ENCODE data around the gene IQGAP3. TPM values are rescaled to one million over a fixed set of nuclear protein-coding genes. Genes with fewer than 3 reads are reported as not detected.

The IQGAP3 gene
- total RNA-seq, 2 experiments from 2014 or later, result not detected

- H3K36me3 Mint-ChIP-seq (ENCODE audit: low read depth), result peaks cover 52% of the 10 kb centered on the region
- CTCF ChIA-PET, result interaction anchor here (4.3 kb wide), 1 partner anchor 9 kb away, joined by 17 read pairs; the partner anchor contains the start of gene MEF2D
These were observed 79.7 kb downstream of the IQGAP3 start for GRCh38 chr1:156492591-156493080.

GRCh38 chr1:156492013-156492590 lies 80.3 kb downstream of the IQGAP3 start:
- peaks cover 100% of the 10 kb centered on the region for H3K4me1 ChIP-seq (ENCODE audit: insufficient read depth, low read length)
- no peaks in the 10 kb centered on the region for H3K9me3 ChIP-seq (ENCODE audit: control insufficient read depth in 1 of 2, insufficient read depth in 1 of 2, low read length in 2 of 2)
- H3K4me3 ChIP-seq (ENCODE audit: low read length), result no peak overlapping the region
- no peak for TF ChIP-seq CTCF (IDR thresholded peaks at IDR 0.05)
- no peaks in the 10 kb centered on the region for H3K9me3 Mint-ChIP-seq
- H3K4me1 Mint-ChIP-seq (ENCODE audit: low read depth), result peaks cover 100% of the 10 kb centered on the region
- peaks cover 34% of the 10 kb centered on the region for H3K36me3 ChIP-seq (ENCODE audit: insufficient read depth, low read length)
- POLR2A ChIA-PET, result interaction anchor here (0.7 to 5.8 kb wide), 3 partner anchors 9 to 13 kb away, joined by 4 to 75 read pairs (median 36); partner anchors contain the start of gene MEF2D
- peak overlapping the region; percentile 82 for H3K4me3 Mint-ChIP-seq
- DNase-seq (no peak), ATAC-seq (ENCODE audit: poor library complexity) (no peak)
- no peaks in the 10 kb centered on the region for H3K27me3 ChIP-seq (ENCODE audit: control insufficient read depth in 1 of 2, insufficient read depth in 2 of 2, low read length in 2 of 2)
- H3K27ac Mint-ChIP-seq, result peak overlapping the region; percentile 90
- H3K27ac ChIP-seq (ENCODE audit: low read depth in 1 of 2, low read length in 2 of 2), result peak overlapping the region; percentile 14 to 51
- peaks cover 51% of the 10 kb centered on the region for H3K36me3 Mint-ChIP-seq (ENCODE audit: low read depth)
- H3K27me3 Mint-ChIP-seq, result no peaks in the 10 kb centered on the region
- intact Hi-C loops (cut with DNase I, micrococcal nuclease), result no loop called here
- CTCF ChIA-PET, result interaction anchor here (3.8 to 4.3 kb wide), 2 partner anchors 9 to 12 kb away, joined by 17 to 23 read pairs; partner anchors contain the start of gene MEF2D

More at GRCh38 chr1:156492591-156493080, 79.7 kb downstream of the IQGAP3 start:
- Histone ChIP-seq H3K4me1 (ENCODE audit: insufficient read depth, low read length) (peaks cover 100% of the 10 kb centered on the region), H3K4me3 (ENCODE audit: low read length) (no peak overlapping the region), H3K27me3 (ENCODE audit: control insufficient read depth in 1 of 2, insufficient read depth in 2 of 2, low read length in 2 of 2) (no peaks in the 10 kb centered on the region), H3K27ac (ENCODE audit: low read depth in 1 of 2, low read length in 2 of 2) (peak overlapping the region; percentile 28 to 51), H3K36me3 (ENCODE audit: insufficient read depth, low read length) (peaks cover 35% of the 10 kb centered on the region), H3K9me3 (ENCODE audit: control insufficient read depth in 1 of 2, insufficient read depth in 1 of 2, low read length in 2 of 2) (no peaks in the 10 kb centered on the region)
- H3K9me3 Mint-ChIP-seq, result no peaks in the 10 kb centered on the region
- peak overlapping the region; percentile 90 for H3K27ac Mint-ChIP-seq
- no peaks in the 10 kb centered on the region for H3K27me3 Mint-ChIP-seq
- ATAC-seq (ENCODE audit: poor library complexity) (no peak), DNase-seq (no peak)
- no peak for TF ChIP-seq CTCF (IDR thresholded peaks at IDR 0.05)
- peaks cover 100% of the 10 kb centered on the region for H3K4me1 Mint-ChIP-seq (ENCODE audit: low read depth)
- POLR2A ChIA-PET, result interaction anchor here (0.7 to 5.8 kb wide), 4 partner anchors 9 to 12 kb away, joined by 4 to 75 read pairs (median 20); partner anchors contain the start of gene MEF2D
- intact Hi-C loops (cut with DNase I, micrococcal nuclease), result no loop called here
- H3K4me3 Mint-ChIP-seq, result peak overlapping the region; percentile 82

- ChIA-PET CTCF (interaction anchor here (3.8 to 4.3 kb wide), 2 partner anchors 10 to 11 kb away, joined by 17 to 23 read pairs; partner anchors contain the start of gene MEF2D), POLR2A (interaction anchor here (1.3 to 5.8 kb wide), 6 partner anchors 8 to 95 kb away, joined by 3 to 75 read pairs (median 8); partner anchors contain the start of gene MEF2D)
- DNase-seq (no peak), ATAC-seq (ENCODE audit: poor library complexity) (no peak)
- no peaks in the 10 kb centered on the region for H3K9me3 Mint-ChIP-seq
- H3K27me3 ChIP-seq (ENCODE audit: control insufficient read depth in 1 of 2, insufficient read depth in 2 of 2, low read length in 2 of 2), result no peaks in the 10 kb centered on the region
- peaks cover 47% of the 10 kb centered on the region for H3K36me3 Mint-ChIP-seq (ENCODE audit: low read depth)
- H3K4me3 ChIP-seq (ENCODE audit: low read length), result no peak overlapping the region
- no peak for TF ChIP-seq CTCF (IDR thresholded peaks at IDR 0.05)
- H3K27ac ChIP-seq (ENCODE audit: low read depth in 1 of 2, low read length in 2 of 2), result peak overlapping the region; percentile 68 to 71
- peaks cover 29% of the 10 kb centered on the region for H3K36me3 ChIP-seq (ENCODE audit: insufficient read depth, low read length)
- intact Hi-C loops (cut with DNase I, micrococcal nuclease), result no loop called here
- H3K4me3 Mint-ChIP-seq, result peak overlapping the region; percentile 82
- no peaks in the 10 kb centered on the region for H3K27me3 Mint-ChIP-seq
- H3K27ac Mint-ChIP-seq, result peak overlapping the region; percentile 90
- peaks cover 100% of the 10 kb centered on the region for H3K4me1 Mint-ChIP-seq (ENCODE audit: low read depth)
- H3K9me3 ChIP-seq (ENCODE audit: control insufficient read depth in 1 of 2, insufficient read depth in 1 of 2, low read length in 2 of 2), result no peaks in the 10 kb centered on the region
- H3K4me1 ChIP-seq (ENCODE audit: insufficient read depth, low read length), result peaks cover 99% of the 10 kb centered on the region
These were observed 81.0 kb downstream of the IQGAP3 start for GRCh38 chr1:156491151-156491949.

All from CD4-positive, alpha-beta T cell (primary cell).